ENCODE results near the gene MRPL36. TPM values are rescaled to one million over a fixed set of nuclear protein-coding genes. Genes with fewer than 3 reads are reported as not detected.
A peak's percentile ranks its signal among the peaks of the same experiment; 100 is the strongest.
"Not testable (repeated sequence)": the region's sequence is repeated elsewhere in the genome, so short reads cannot be mapped to it uniquely, and the experiment has no call there.

Gene MRPL36
- total and polyA plus RNA-seq, 4 donors = 25.1 to 62.2 (median 39.0) TPM

- Histone ChIP-seq H3K4me1 (ENCODE audit: control insufficient read depth in 1 of 2, insufficient read depth in 2 of 2, low read length in 2 of 2) (no peaks in the 10 kb centered on the region), H3K27ac (ENCODE audit: low read depth in 1 of 2, low read length in 2 of 2) (no peak overlapping the region), H3K9me3 (ENCODE audit: control insufficient read depth, low read length) (no peaks in the 10 kb centered on the region), H3K27me3 (ENCODE audit: control insufficient read depth in 1 of 2, insufficient read depth in 2 of 2, low read length in 1 of 2) (no peaks in the 10 kb centered on the region), H3K36me3 (ENCODE audit: control insufficient read depth in 1 of 2, insufficient read depth in 2 of 2, low read length in 1 of 2) (no peaks in the 10 kb centered on the region), H3K4me3 (ENCODE audit: low read length in 2 of 2) (no peak overlapping the region)
- 78 to 87% methylated on average over 3 of the region's 3 CpGs for WGBS, 2 donors
- ATAC-seq (ENCODE audit: low FRiP score) = no peak
- peak in 1 of 2 donors; percentile 19 for DNase-seq
- intact Hi-C loops (cut with DNase I) = loop anchor here in 1 of 2 donors (10.0 kb wide), 1 partner anchor 446 kb away; the partner anchor contains the start of gene CLPTM1L
These were observed 8.5 kb downstream of the MRPL36 start for GRCh38 chr5:1791176-1791575.

GRCh38 chr5:1789834-1790471 is 9.7 kb downstream of the MRPL36 start:
- no peaks in the 10 kb centered on the region for H3K9me3 ChIP-seq (ENCODE audit: control insufficient read depth, low read length)
- no peaks in the 10 kb centered on the region for H3K27me3 ChIP-seq (ENCODE audit: control insufficient read depth in 1 of 2, insufficient read depth in 2 of 2, low read length in 1 of 2)
- no peaks in the 10 kb centered on the region for H3K4me1 ChIP-seq (ENCODE audit: control insufficient read depth in 1 of 2, insufficient read depth in 2 of 2, low read length in 2 of 2)
- ATAC-seq (ENCODE audit: low FRiP score) (no peak), DNase-seq (peak; percentile 21 to 34)
- H3K36me3 ChIP-seq (ENCODE audit: control insufficient read depth in 1 of 2, insufficient read depth in 2 of 2, low read length in 1 of 2) = no peaks in the 10 kb centered on the region
- 24 to 34% methylated on average over 10 of the region's 10 CpGs for WGBS, 2 donors
- intact Hi-C loops (cut with DNase I) = loop anchor here in 1 of 2 donors (10.0 kb wide), 1 partner anchor 445 kb away; the partner anchor contains the start of gene CLPTM1L
- H3K27ac ChIP-seq (ENCODE audit: low read depth in 1 of 2, low read length in 2 of 2) = no peak overlapping the region
- H3K4me3 ChIP-seq (ENCODE audit: low read length in 2 of 2) = no peak overlapping the region

- H3K36me3 ChIP-seq (ENCODE audit: control insufficient read depth in 1 of 2, insufficient read depth in 2 of 2, low read length in 1 of 2); intact Hi-C loops (cut with DNase I); ATAC-seq (ENCODE audit: low FRiP score); H3K4me3 ChIP-seq (ENCODE audit: low read length in 2 of 2); H3K27ac ChIP-seq (ENCODE audit: low read depth in 1 of 2, low read length in 2 of 2); H3K27me3 ChIP-seq (ENCODE audit: control insufficient read depth in 1 of 2, insufficient read depth in 2 of 2, low read length in 1 of 2); H3K9me3 ChIP-seq (ENCODE audit: control insufficient read depth, low read length); H3K4me1 ChIP-seq (ENCODE audit: control insufficient read depth in 1 of 2, insufficient read depth in 2 of 2, low read length in 2 of 2): not testable (repeated sequence)
- peak in 1 of 2 donors; percentile 5 for DNase-seq
- WGBS, 2 donors = 82 to 86% methylated on average over 3 of the region's 3 CpGs
These were observed 10.2 kb downstream of the MRPL36 start for GRCh38 chr5:1789438-1789833.

GRCh38 chr5:1788828-1789227 is 10.8 kb downstream of the MRPL36 start:
- no peak for ATAC-seq (ENCODE audit: low FRiP score)
- WGBS, 2 donors = 80 to 82% methylated on average over 15 of the region's 15 CpGs
- no peaks in the 10 kb centered on the region for H3K9me3 ChIP-seq (ENCODE audit: control insufficient read depth, low read length)

GRCh38 chr5:1788200-1788599 is 11.4 kb downstream of the MRPL36 start:
- Histone ChIP-seq H3K4me3 (ENCODE audit: low read length in 2 of 2) (no peak overlapping the region), H3K4me1 (ENCODE audit: control insufficient read depth in 1 of 2, insufficient read depth in 2 of 2, low read length in 2 of 2) (no peaks in the 10 kb centered on the region), H3K27me3 (ENCODE audit: control insufficient read depth in 1 of 2, insufficient read depth in 2 of 2, low read length in 1 of 2) (no peaks in the 10 kb centered on the region), H3K27ac (ENCODE audit: low read depth in 1 of 2, low read length in 2 of 2) (no peak overlapping the region), H3K9me3 (ENCODE audit: control insufficient read depth, low read length) (no peaks in the 10 kb centered on the region), H3K36me3 (ENCODE audit: control insufficient read depth in 1 of 2, insufficient read depth in 2 of 2, low read length in 1 of 2) (no peaks in the 10 kb centered on the region)
- intact Hi-C loops (cut with DNase I) = no loop called here
- WGBS, 2 donors = 86 to 90% methylated on average over 7 of the region's 7 CpGs
- DNase-seq (peak; percentile 10 to 31), ATAC-seq (ENCODE audit: low FRiP score) (no peak)

More at GRCh38 chr5:1788828-1789227, 10.8 kb downstream of the MRPL36 start:
- Histone ChIP-seq H3K4me3 (ENCODE audit: low read length in 2 of 2) (no peak overlapping the region), H3K36me3 (ENCODE audit: control insufficient read depth in 1 of 2, insufficient read depth in 2 of 2, low read length in 1 of 2) (no peaks in the 10 kb centered on the region), H3K27ac (ENCODE audit: low read depth in 1 of 2, low read length in 2 of 2) (no peak overlapping the region), H3K4me1 (ENCODE audit: control insufficient read depth in 1 of 2, insufficient read depth in 2 of 2, low read length in 2 of 2) (no peaks in the 10 kb centered on the region), H3K27me3 (ENCODE audit: control insufficient read depth in 1 of 2, insufficient read depth in 2 of 2, low read length in 1 of 2) (no peaks in the 10 kb centered on the region)
- intact Hi-C loops (cut with DNase I) = no loop called here
- DNase-seq = peak; percentile 29 to 47

GRCh38 chr5:1787472-1788047 is 12.1 kb downstream of the MRPL36 start:
- Histone ChIP-seq H3K4me1 (ENCODE audit: control insufficient read depth in 1 of 2, insufficient read depth in 2 of 2, low read length in 2 of 2) (no peaks in the 10 kb centered on the region), H3K4me3 (ENCODE audit: low read length in 2 of 2) (no peak overlapping the region), H3K9me3 (ENCODE audit: control insufficient read depth, low read length) (no peaks in the 10 kb centered on the region), H3K27me3 (ENCODE audit: control insufficient read depth in 1 of 2, insufficient read depth in 2 of 2, low read length in 1 of 2) (no peaks in the 10 kb centered on the region), H3K27ac (ENCODE audit: low read depth in 1 of 2, low read length in 2 of 2) (no peak overlapping the region), H3K36me3 (ENCODE audit: control insufficient read depth in 1 of 2, insufficient read depth in 2 of 2, low read length in 1 of 2) (no peaks in the 10 kb centered on the region)
- ATAC-seq (ENCODE audit: low FRiP score) = no peak
- intact Hi-C loops (cut with DNase I) = no loop called here
- 83 to 84% methylated on average over 11 to 12 of the region's 12 CpGs for WGBS, 2 donors
- peak in 1 of 2 donors; percentile 53 for DNase-seq

GRCh38 chr5:1786621-1787471 is 12.8 kb downstream of the MRPL36 start:
- WGBS, 2 donors = 89 to 91% methylated on average over 29 of the region's 29 CpGs
- Histone ChIP-seq H3K27ac (ENCODE audit: low read depth in 1 of 2, low read length in 2 of 2) (no peak overlapping the region), H3K9me3 (ENCODE audit: control insufficient read depth, low read length) (no peaks in the 10 kb centered on the region), H3K4me3 (ENCODE audit: low read length in 2 of 2) (no peak overlapping the region), H3K4me1 (ENCODE audit: control insufficient read depth in 1 of 2, insufficient read depth in 2 of 2, low read length in 2 of 2) (no peaks in the 10 kb centered on the region), H3K36me3 (ENCODE audit: control insufficient read depth in 1 of 2, insufficient read depth in 2 of 2, low read length in 1 of 2) (no peaks in the 10 kb centered on the region), H3K27me3 (ENCODE audit: control insufficient read depth in 1 of 2, insufficient read depth in 2 of 2, low read length in 1 of 2) (no peaks in the 10 kb centered on the region)
- ATAC-seq (ENCODE audit: low FRiP score) (no peak), DNase-seq (peak; percentile 30 to 59)
- intact Hi-C loops (cut with DNase I) = no loop called here

GRCh38 chr5:1785984-1786383 is 13.7 kb downstream of the MRPL36 start:
- Histone ChIP-seq H3K4me1 (ENCODE audit: control insufficient read depth in 1 of 2, insufficient read depth in 2 of 2, low read length in 2 of 2) (no peaks in the 10 kb centered on the region), H3K4me3 (ENCODE audit: low read length in 2 of 2) (no peak overlapping the region), H3K27ac (ENCODE audit: low read depth in 1 of 2, low read length in 2 of 2) (no peak overlapping the region), H3K27me3 (ENCODE audit: control insufficient read depth in 1 of 2, insufficient read depth in 2 of 2, low read length in 1 of 2) (no peaks in the 10 kb centered on the region), H3K9me3 (ENCODE audit: control insufficient read depth, low read length) (no peaks in the 10 kb centered on the region), H3K36me3 (ENCODE audit: control insufficient read depth in 1 of 2, insufficient read depth in 2 of 2, low read length in 1 of 2) (no peaks in the 10 kb centered on the region)
- ATAC-seq (ENCODE audit: low FRiP score) (peak; percentile 5), DNase-seq (peak; percentile 42 to 73)
- intact Hi-C loops (cut with DNase I) = no loop called here
- WGBS, 2 donors = 91 to 96% methylated on average over 13 of the region's 13 CpGs

All from aorta (tissue), 5 donors.